NCI-H446 treated with DMSO at 0.1 percent for 48 hours (cell line): Measurements from ENCODE around the gene PPRC1.
A peak's percentile ranks its signal among the peaks of the same experiment; 100 is the strongest.

Experiments used
- DNase-seq: peaks from one replicate; lab custom pipeline; 2025; lab: John Stamatoyannopoulos, UW

Gene PPRC1

GRCh38 chr10:102132563-102133372, at the start of gene PPRC1:
TSS of gene PPRC1 (plus strand) at chr10:102133040. CDS start at chr10:102133069, 29 bp downstream.
- peak; percentile 92 for DNase-seq

DNA sequence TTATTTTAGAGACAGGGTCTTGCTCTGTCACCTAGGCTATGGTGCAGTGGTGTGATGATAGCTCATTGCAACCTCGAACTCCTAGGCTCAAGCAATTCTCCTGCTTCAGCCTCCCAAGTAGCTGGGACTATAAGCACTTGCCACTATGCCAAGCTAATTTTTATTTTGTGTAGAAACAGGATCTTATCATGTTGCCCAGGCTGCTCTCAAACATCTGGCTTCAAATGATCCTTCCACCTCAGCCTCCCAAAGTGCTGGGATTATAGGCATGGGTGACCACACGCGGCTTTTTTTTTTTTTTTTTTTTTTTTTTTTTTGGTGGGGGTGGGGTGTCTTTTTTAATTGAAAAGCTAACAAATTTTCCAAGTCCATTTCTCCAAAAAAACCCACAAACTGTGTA, 49.3 kb upstream of the PPRC1 start:
- no peak for DNase-seq

- DNase-seq, result no peak
Measured at GRCh38 chr10:102085336-102085735, 47.5 kb upstream of the PPRC1 start.

DNA sequence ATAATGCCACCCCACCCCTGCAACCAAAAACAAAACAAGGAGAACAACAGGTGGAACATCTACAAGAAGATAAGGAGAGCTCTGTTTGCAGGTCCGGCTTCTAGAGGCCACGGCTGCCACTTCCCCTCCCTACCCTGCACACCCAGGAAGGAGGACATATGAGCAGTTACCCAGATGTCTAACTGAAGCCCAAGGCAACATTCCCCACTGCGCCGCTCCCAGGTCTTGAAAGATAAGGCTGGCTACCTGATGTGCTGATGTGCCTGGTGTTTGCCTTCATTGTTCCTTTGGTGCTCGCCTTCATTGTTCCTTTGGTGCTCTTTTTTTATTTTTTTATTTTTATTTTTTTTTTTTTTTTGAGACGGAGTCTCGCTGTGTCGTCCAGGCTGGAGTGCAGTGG, 46.6 kb upstream of the PPRC1 start:
- no peak for DNase-seq

GRCh38 chr10:102090772-102091171, 42.1 kb upstream of the PPRC1 start:
- no peak for DNase-seq

GRCh38 chr10:102096449-102096848, 36.4 kb upstream of the PPRC1 start:
- DNase-seq, result no peak

DNA sequence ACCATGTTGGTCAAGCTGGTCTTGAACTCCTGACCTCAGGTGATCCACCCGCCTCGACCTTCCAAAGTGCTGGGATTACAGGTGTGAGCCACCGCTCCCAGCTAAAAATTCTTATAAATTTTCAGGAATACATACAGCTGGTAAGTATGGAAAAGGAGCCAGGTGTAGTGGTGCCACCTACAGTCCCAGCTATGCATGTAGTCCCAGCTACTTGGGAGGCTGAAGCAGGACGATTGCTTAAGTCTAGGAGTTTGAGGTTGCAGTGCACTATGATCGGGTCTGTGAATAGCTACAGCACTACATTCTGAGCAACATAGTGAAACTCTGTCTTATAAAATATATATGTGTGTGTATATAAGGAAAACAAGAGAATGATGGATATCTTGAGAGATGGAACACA, 31.7 kb upstream of the PPRC1 start:
- DNase-seq, result no peak

GRCh38 chr10:102102421-102102820, 30.4 kb upstream of the PPRC1 start:
- no peak for DNase-seq

DNA sequence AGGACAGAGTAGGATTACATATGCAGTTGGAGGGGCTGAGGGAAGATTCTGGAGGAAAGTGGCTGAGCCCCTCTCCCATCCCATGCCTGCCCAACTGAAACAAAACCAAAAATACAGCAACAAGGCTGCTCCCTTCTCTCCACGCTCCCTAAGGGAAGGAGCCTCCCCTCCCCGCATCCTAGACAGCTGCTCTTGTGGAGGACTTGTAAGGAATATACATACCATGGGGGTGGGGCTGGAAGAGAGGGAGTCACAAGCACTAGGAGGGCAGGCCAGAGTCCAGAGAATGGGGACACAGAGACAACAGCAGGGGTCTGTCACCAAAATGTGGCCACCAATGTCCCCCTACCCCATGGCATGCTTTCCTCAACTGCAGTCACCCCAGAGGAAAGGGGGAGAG, 25.8 kb upstream of the PPRC1 start:
- DNase-seq, result no peak

DNA sequence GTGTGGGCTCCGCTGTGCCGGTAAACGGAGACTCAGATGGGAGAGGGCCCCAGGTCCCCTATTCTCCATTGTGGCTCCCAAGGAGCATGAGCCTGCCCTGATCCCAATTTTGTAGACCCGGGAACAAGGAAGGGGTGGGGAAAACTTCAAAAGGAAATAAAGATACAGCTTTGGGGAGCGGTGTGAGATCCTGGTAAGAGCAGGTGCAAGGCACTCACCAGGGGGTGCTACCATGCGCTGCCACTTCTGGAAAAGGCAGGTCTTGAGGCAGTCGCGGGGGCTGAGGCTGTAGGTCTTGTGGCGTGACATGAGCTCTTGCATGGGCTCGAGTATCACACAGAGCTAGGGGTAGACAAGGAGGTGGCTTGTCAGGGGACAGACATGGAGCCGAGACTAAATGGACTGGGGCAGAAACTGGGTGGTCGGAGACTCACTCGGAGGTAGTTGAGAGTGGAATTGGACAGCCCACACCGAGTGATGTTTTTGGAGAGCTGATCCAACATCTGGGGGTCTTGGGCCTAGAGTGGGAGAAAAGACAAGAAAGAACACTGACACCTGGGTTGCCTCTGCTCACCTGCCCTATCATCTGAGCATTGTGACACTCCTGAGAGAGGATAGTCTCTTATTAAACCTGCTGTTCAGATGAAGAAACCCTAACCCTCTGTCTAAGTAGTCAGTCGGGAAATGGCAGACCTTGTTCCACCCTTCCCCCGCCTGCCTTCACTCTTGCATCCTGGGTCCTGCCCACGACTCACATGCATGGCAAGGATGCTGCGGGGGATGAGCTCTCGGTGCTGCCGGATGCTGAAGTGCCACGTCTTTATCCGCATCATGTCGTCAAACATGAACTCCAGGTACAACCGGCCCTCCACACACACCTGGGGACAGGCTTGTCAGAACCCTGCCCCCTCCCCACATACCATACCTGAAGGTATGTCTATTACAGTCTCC, 23.4 kb upstream of the PPRC1 start:
- DNase-seq, result no peak

DNA sequence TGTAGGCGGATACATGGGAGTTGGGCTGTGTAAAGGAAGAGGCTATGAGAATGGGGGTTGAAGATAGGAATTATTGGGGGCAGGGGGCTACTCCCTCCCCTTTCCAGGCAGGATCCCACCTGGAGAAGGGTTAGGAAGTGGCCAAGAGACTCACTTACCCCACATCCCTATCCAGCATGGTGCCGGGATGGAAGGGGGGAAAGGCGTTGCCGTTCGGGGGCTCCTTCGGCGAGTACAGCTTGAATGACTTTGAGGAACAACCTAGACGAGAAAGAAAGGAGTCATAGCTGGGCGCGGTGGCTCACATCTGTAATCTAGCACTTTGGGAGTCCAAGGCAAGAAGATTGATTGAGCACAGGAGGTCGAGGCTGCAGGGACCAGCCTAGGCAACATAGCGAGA, 21.6 kb upstream of the PPRC1 start:
- no peak for DNase-seq

DNA sequence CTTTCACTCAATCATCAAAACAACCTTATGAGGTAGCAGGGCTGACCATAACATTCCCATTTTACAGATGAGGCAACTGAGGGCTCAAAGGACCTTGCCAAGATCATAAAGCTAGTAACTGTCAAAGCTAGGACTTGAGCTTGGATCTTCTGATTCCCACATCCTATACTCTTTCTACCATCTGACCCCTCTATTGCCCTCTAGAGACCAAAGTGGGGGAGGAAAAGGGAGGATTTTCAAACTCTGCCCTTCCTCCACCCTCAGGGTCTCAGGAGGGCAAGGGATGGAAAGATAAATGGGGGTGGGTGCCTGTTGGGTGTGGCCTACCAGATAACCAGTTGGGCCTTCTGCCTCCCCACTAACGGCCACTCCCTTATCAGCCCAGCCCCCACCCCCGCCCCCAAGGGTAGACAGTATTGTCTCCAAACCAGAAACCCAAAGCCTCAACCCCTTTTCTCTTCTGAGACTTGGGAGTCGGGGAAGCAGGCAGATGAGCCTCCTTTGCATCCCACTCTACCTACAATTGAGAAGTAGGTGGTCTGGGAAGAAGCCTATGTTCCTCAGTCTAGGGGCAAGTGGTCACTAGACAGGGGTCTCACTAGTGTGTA, 20.5 kb upstream of the PPRC1 start:
- DNase-seq, result no peak

DNA sequence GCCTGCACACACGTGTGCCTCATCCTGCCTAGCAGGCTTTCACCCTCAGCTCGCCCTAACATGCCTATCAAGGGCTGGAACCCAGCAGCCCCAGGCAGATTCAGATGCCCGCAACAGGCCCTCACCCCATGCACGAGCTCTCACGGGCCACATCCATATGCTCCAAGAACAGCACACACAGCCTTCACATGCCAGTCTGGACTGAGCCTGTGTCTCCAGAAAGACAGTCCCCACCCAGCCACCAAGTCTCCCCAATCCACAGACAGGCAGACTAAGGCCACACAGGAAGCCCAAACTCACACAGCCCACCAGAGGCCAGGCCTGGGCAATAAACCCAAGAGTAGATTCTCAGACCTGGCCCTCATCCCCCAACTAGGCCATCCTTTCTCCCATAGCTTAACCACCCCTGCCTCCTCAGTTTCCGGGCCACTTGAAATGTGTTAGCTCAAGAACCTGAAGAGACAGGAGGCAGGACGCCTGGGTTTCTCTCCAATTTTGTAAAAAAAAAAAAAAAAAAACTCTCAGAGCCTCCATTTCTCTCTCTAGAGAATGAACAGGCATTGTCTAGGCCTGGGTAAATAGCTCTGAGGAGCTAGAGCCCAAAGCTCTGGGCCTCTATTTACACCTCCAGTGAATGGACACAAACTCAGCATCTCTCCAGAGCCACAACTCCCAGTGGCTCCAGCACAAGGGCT, 19.4 kb upstream of the PPRC1 start:
- no peak for DNase-seq

DNA sequence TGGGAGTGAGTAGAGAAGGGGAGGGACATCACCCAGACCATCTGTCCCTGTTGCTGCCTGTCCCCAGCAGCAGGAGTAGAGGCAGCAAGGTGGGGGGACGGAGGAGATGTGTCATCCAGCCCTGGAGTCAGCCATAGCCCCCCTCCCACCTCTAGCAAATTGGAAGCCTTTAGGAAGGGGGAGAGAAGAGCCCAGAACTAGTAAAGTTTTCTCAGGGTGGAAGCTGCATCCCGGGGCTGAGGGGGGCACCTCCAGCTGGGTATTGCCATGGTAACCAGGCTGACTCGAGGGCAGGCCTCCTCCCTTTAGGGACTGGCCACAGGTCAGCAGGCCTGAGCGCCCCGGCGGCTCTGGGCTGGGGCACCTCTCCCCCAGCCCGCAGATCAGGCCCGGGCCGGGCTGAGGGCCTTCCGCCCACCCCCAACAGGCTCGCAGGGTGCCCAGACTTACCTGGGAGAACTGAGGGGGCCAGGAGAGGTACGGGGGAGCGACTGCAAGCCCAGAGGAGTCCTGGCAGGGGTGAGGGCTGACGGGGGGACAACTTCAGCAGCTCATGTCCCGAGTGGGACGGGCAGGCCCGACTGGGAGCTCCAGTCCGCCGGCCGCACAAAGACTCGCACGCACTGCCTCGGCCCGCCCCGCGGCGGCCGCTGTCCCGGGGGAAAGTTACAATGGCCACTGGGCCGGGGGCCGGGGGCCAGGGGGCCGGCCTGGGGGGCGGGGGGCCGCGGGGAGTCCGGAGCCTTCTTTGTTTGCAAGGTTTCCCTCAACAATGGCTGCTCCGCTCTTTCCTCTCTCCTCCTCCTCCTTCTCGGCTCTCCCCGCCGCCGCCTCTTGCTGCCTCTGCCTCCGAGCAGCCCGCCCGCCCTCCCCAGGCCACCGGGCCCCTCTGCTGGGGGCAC, 18.6 kb upstream of the PPRC1 start:
- no peak for DNase-seq

- DNase-seq, result peak; percentile 18
Measured at GRCh38 chr10:102114861-102115618, 17.8 kb upstream of the PPRC1 start.

DNA sequence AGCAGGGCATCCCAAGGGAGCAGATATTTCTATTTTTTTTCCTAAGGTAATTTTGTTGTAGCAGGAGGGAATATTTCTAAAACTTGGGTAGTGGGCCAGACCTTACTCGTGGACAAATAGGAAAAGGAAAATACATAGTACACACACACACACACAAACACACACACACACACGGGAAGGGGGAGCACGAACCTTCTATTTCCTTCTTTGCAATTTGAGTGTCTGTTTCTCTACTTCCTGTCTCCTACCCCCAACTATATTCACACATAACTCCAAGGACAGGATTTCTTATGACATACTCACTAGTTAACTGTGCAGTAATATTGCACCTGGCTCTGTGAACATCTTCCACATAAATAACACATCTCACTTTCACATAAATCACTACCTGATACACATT, 17.1 kb upstream of the PPRC1 start:
- DNase-seq, result no peak

DNA sequence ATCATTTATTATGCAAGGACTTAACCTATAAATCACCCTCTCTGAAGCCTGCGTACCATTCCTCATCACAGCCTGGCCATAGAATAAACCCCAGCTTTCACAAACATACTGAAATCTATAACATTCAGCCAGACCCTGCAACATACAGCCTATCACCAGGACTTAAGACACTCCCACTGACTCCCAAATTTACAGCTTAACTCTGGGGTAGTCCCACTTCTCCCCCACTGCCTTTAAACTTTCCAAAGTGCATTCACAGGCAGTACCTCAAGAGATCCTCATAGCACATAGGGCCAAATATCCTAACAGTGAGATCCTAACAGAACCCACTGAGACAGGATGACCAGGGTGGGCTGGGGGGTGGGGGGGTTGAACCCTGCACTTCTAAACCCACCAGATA, 16.2 kb upstream of the PPRC1 start:
- no peak for DNase-seq

DNA sequence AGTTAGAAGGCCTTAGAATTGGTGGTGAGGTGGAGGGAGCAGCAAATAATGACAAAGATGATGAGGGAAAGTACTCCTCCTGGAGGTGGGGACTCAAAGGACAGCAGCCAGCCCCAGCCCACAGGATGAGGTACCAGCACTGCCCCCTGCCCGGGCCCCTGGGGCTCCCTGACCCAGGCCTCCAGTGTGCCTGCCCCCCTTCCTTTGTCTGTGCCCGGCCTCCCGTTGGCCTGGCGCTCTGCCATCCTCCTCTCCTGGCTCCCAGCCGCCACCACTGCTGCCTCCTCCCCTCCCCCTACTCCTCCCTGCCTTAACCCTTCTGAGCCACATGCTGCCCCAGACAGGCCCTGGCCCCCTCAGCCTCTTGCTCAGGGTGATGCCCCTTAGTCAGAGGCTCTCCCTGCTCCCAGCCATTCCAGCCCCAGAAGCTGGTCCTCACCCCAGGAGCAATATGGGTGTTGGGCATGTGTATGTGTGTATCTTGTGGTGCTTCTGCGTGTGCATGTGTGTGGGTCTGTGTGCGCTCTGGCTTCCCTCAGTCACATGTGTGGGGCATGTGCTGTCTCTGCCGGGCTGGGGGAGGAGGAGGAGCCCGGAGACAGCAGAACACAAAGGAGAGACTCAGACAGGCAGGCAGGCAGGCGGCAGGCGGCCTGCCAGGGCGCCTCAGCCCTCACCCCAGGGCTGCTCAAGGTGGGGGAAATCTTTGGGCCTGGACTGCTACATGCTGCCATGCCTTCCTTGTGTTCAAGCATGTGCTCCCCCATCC, 15.3 kb upstream of the PPRC1 start:
- DNase-seq, result peak; percentile 60

- DNase-seq, result no peak
Measured at GRCh38 chr10:102118867-102119266, 14.0 kb upstream of the PPRC1 start.
